CD14-positive monocyte (primary cell): ENCODE results near the gene SPIRE2. TPM values are rescaled to one million over a fixed set of nuclear protein-coding genes. Genes with fewer than 3 reads are reported as not detected.

Experiments
- DNase-seq, 3 donors: peaks; one replicate each; pipeline ENCODE4 v3.0.0-alpha.2; 2011 to 2022
- H2AFZ ChIP-seq: 2 replicates; pipeline ENCODE4 v1.6.0; 2012; ENCODE audit warnings: mild to moderate bottlenecking, low read depth, low read length, inconsistent platforms; ENCODE audit not compliant: insufficient read depth, poor library complexity, severe bottlenecking
- H3K27ac ChIP-seq, 2 donors: 1 replicate in 1 of 2; 2 replicates in 1 of 2; pipeline ENCODE4 v1.5.1; 2012 to 2013; ENCODE audit warnings: low read length in 2 of 2, control low read depth in 1 of 2, inconsistent platforms in 1 of 2, low read depth in 1 of 2, mild to moderate bottlenecking in 1 of 2
- H3K27me3 ChIP-seq, 2 donors: one replicate each; pipeline versions ENCODE4 v1.6.0 to v1.6.1; 2011 to 2013; ENCODE audit warnings: low read length in 2 of 2; ENCODE audit not compliant: control insufficient read depth in 2 of 2, insufficient read depth in 2 of 2
- H3K36me3 ChIP-seq, 2 donors: replicated peaks in 1 of 2; 1 replicate in 1 of 2; 2 replicates in 1 of 2; pipeline versions ENCODE4 v1.5.1 to v1.6.1; 2012 to 2013; ENCODE audit warnings: low read length in 2 of 2, control low read depth in 1 of 2, inconsistent platforms in 1 of 2, mild to moderate bottlenecking in 1 of 2; ENCODE audit not compliant: insufficient read depth in 2 of 2, control insufficient read depth in 1 of 2
- H3K4me1 ChIP-seq, 2 donors: 1 replicate in 1 of 2; 2 replicates in 1 of 2; pipeline versions ENCODE4 v1.5.1 to v1.6.1; 2012 to 2013; ENCODE audit warnings: low read length in 2 of 2, control low read depth in 1 of 2, inconsistent platforms in 1 of 2, mild to moderate bottlenecking in 1 of 2, moderate library complexity in 1 of 2; ENCODE audit not compliant: insufficient read depth in 2 of 2, control insufficient read depth in 1 of 2
- H3K4me2 ChIP-seq: replicated peaks from 2 replicates; pipeline ENCODE3; 2012; ENCODE audit warnings: low read length, moderate library complexity, mild to moderate bottlenecking; ENCODE audit not compliant: poor library complexity, severe bottlenecking; ENCODE audit errors: extremely low read depth
- H3K4me3 ChIP-seq, 3 experiments: fragments of 200-600 bp in 1 of 3; sonication (generic) in 1 of 3; replicated peaks in 1 of 3; 1 replicate in 2 of 3; 2 replicates in 1 of 3; pipeline ENCODE4 v1.5.1; 2011 to 2013; ENCODE audit warnings: low read length in 3 of 3, mild to moderate bottlenecking in 3 of 3, control low read depth in 2 of 3, low read depth in 2 of 3, inconsistent platforms in 1 of 3, moderate library complexity in 1 of 3
- H3K79me2 ChIP-seq: 2 replicates; pipeline ENCODE4 v1.6.0; 2012; ENCODE audit warnings: mild to moderate bottlenecking, control low read depth, inconsistent platforms, low read length, moderate library complexity; ENCODE audit not compliant: insufficient read depth
- H3K9ac ChIP-seq: 2 replicates; pipeline ENCODE4 v1.6.0; 2017; ENCODE audit warnings: low read length, mild to moderate bottlenecking; ENCODE audit not compliant: insufficient read depth, poor library complexity, severe bottlenecking
- H3K9me3 ChIP-seq, 2 donors: replicated peaks in 1 of 2; 1 replicate in 1 of 2; 2 replicates in 1 of 2; pipeline versions ENCODE4 v1.5.1 to v1.6.1; 2012 to 2013; ENCODE audit warnings: low read length in 2 of 2, control low read depth in 1 of 2; ENCODE audit not compliant: control insufficient read depth in 1 of 2, insufficient read depth in 1 of 2
- H4K20me1 ChIP-seq: 2 replicates; pipeline ENCODE4 v1.6.0; 2012; ENCODE audit warnings: mild to moderate bottlenecking, low read length, control low read depth, moderate library complexity; ENCODE audit not compliant: insufficient read depth
- H3K27ac Mint-ChIP-seq, 7 donors: one replicate each; pipeline ENCODE4 v1.8.0; 2020; ENCODE audit warnings: mild to moderate bottlenecking in 7 of 7, mixed read lengths in 7 of 7, moderate library complexity in 6 of 7, inconsistent platforms in 2 of 7
- H3K27me3 Mint-ChIP-seq, 3 donors: one replicate each; pipeline ENCODE4 v1.8.0; 2021 to 2022; ENCODE audit warnings: low read depth in 3 of 3, mild to moderate bottlenecking in 3 of 3, mixed read lengths in 3 of 3, moderate library complexity in 3 of 3, inconsistent platforms in 1 of 3
- H3K36me3 Mint-ChIP-seq, 2 donors: one replicate each; pipeline ENCODE4 v1.8.0; 2020; ENCODE audit warnings: mixed read lengths in 2 of 2, inconsistent platforms in 1 of 2, mild to moderate bottlenecking in 1 of 2
- H3K4me1 Mint-ChIP-seq: one replicate; pipeline ENCODE4 v1.8.0; 2020; ENCODE audit warnings: mild to moderate bottlenecking, mixed read lengths
- H3K4me3 Mint-ChIP-seq, 2 donors: one replicate each; pipeline ENCODE4 v1.8.0; 2020; ENCODE audit warnings: mild to moderate bottlenecking in 2 of 2, mixed read lengths in 2 of 2, moderate library complexity in 1 of 2
- H3K9me3 Mint-ChIP-seq, 7 donors: one replicate each; pipeline ENCODE4 v1.8.0; 2020 to 2022; ENCODE audit warnings: mixed read lengths in 7 of 7, mild to moderate bottlenecking in 6 of 7, moderate library complexity in 6 of 7, inconsistent platforms in 2 of 7
- CTCF ChIP-seq: fragments of 200-600 bp; IDR thresholded peaks from one replicate; pipeline ENCODE4 v1.8.0; 2022; ENCODE audit warnings: antibody characterized with exemption, mild to moderate bottlenecking
- WGBS: methylation state at CpG from one replicate; pipeline ENCODE4 v1.1.5; 2013; ENCODE audit warnings: missing lambda C conversion rate; ENCODE audit not compliant: insufficient coverage; 5-methylcytosine and 5-hydroxymethylcytosine counted together
- intact Hi-C, 2 donors: fragments of 100-400 bp; cut with micrococcal nuclease; formaldehyde crosslinking; loops; one replicate each; pipeline versions ENCODE4 v1.15.0 to v1.15.1; 2023
- polyA plus RNA-seq, 3 donors: library from polyadenylated mRNA; depleted of rRNA in 1 of 3; unstranded in 2 of 3; stranded (reverse) in 1 of 3; fragments of 300-500 nt in 2 of 3; fragments of >200 nt in 1 of 3; fragmentation: Illumina TruSeq in 2 of 3; gene quantifications; 1 replicate in 2 of 3; 2 replicates in 1 of 3; pipeline ENCODE4 v1.2.3, GENCODE V29; 2012 to 2021

Gene SPIRE2
- polyA plus RNA-seq, 3 donors, result 0.09 to 1.2 TPM; not detected in 1

GRCh38 chr16:89821438-89822187 lies 6.7 kb upstream of the SPIRE2 start:
- H3K4me1 Mint-ChIP-seq, result peaks cover 9% of the 10 kb centered on the region
- intact Hi-C loops, result no loop called here
- no peaks in the 10 kb centered on the region for H3K36me3 Mint-ChIP-seq
- no peak overlapping the region for H2AFZ ChIP-seq
- H3K36me3 ChIP-seq, result no peaks in the 10 kb centered on the region
- no peak overlapping the region for H3K9ac ChIP-seq
- H3K27ac Mint-ChIP-seq, result peak overlapping the region in 1 of 7 donors; percentile 7
- no peaks in the 10 kb centered on the region for H3K79me2 ChIP-seq
- 96% methylated on average over 17 of the region's 23 CpGs for WGBS
- no peaks in the 10 kb centered on the region for H4K20me1 ChIP-seq
- H3K4me2 ChIP-seq, result no peak overlapping the region
- H3K27me3 ChIP-seq, result peaks cover 0 to under 1% of the 10 kb centered on the region in 2 donors
- no peak overlapping the region for H3K4me3 Mint-ChIP-seq
- H3K9me3 ChIP-seq, result no peaks in the 10 kb centered on the region
- no peaks in the 10 kb centered on the region for H3K9me3 Mint-ChIP-seq
- no peak overlapping the region for H3K27ac ChIP-seq
- DNase-seq, result no peak
- H3K4me3 ChIP-seq, result no peak overlapping the region
- H3K4me1 ChIP-seq, result peaks cover 8% of the 10 kb centered on the region in 2 donors
- no peak for TF ChIP-seq CTCF
- peaks cover 5 to 8% (median 7%) of the 10 kb centered on the region in 3 donors for H3K27me3 Mint-ChIP-seq

- Histone ChIP-seq H4K20me1 (no peaks in the 10 kb centered on the region), H3K27me3 (peaks cover 4 to 9% of the 10 kb centered on the region in 2 donors), H3K4me3 (no peak overlapping the region), H3K79me2 (no peaks in the 10 kb centered on the region), H3K9ac (no peak overlapping the region), H3K9me3 (no peaks in the 10 kb centered on the region), H3K36me3 (no peaks in the 10 kb centered on the region), H2AFZ (no peak overlapping the region), H3K4me1 (peaks cover 3% of the 10 kb centered on the region in 2 donors), H3K27ac (no peak overlapping the region), H3K4me2 (no peak overlapping the region)
- intact Hi-C loops, result no loop called here
- TF ChIP-seq CTCF, result no peak
- H3K36me3 Mint-ChIP-seq, result no peaks in the 10 kb centered on the region
- peaks cover 13 to 16% (median 14%) of the 10 kb centered on the region in 3 donors for H3K27me3 Mint-ChIP-seq
- WGBS, result 89% methylated on average over 17 of the region's 19 CpGs
- no peak for DNase-seq
- H3K4me1 Mint-ChIP-seq, result peaks cover 6% of the 10 kb centered on the region
- H3K4me3 Mint-ChIP-seq, result no peak overlapping the region
- peaks cover 0 to 1% (median 0%) of the 10 kb centered on the region in 7 donors for H3K9me3 Mint-ChIP-seq
- peak overlapping the region in 2 of 7 donors; percentile 5 to 59 for H3K27ac Mint-ChIP-seq
Observed at GRCh38 chr16:89822188-89823086, 5.8 kb upstream of the SPIRE2 start.
